ENCODE data around the gene SYCP1.

SYCP1 gene

GRCh38 chr1:115035652-115036051, 181.0 kb downstream of the SYCP1 start:
- no peak for TF ChIP-seq CTCF (IDR thresholded peaks at IDR 0.05; ENCODE audit: low read depth, low read length)
- H3K4me3 ChIP-seq (ENCODE audit: low read depth, low read length), result no peak overlapping the region

- TF ChIP-seq CTCF (IDR thresholded peaks at IDR 0.05; ENCODE audit: low read depth, low read length), result no peak
- no peak overlapping the region for H3K4me3 ChIP-seq (ENCODE audit: low read depth, low read length)
Observed at GRCh38 chr1:115036814-115037507, 182.3 kb downstream of the SYCP1 start.

- H3K4me3 ChIP-seq (ENCODE audit: low read depth, low read length), result no peak overlapping the region
- no peak for TF ChIP-seq CTCF (IDR thresholded peaks at IDR 0.05; ENCODE audit: low read depth, low read length)
Observed at GRCh38 chr1:115040501-115040900, 185.8 kb downstream of the SYCP1 start.

GRCh38 chr1:115041654-115042053, 187.0 kb downstream of the SYCP1 start:
- TF ChIP-seq CTCF (IDR thresholded peaks at IDR 0.05; ENCODE audit: low read depth, low read length), result no peak
- H3K4me3 ChIP-seq (ENCODE audit: low read depth, low read length), result no peak overlapping the region
